HepG2 (cell line): ENCODE measurements around the gene NOL4L. TPM values are rescaled to one million over a fixed set of nuclear protein-coding genes. Genes with fewer than 3 reads are reported as not detected.

Experiments used
- AHDC1 ChIP-seq: sonication (generic); formaldehyde crosslinking; IDR thresholded peaks from 2 replicates; pipeline ENCODE4 v1.5.1; 2020; ENCODE audit warnings: mild to moderate bottlenecking, missing genetic modification reagents, borderline replicate concordance
- AKAP8 ChIP-seq: sonication (generic); formaldehyde crosslinking; IDR thresholded peaks from 2 replicates; pipeline ENCODE4 v1.5.1; 2020; ENCODE audit warnings: mild to moderate bottlenecking, missing genetic modification reagents
- BHLHE40 ChIP-seq: IDR thresholded peaks from 2 replicates; pipeline ENCODE4 v1.6.1; 2011; ENCODE audit warnings: low read length, improper control_type of control experiment
- ELF1 ChIP-seq: sonication (generic); formaldehyde crosslinking; IDR thresholded peaks from 2 replicates; pipeline ENCODE4 v1.4.0; 2020; ENCODE audit warnings: missing genetic modification reagents
- ELF4 ChIP-seq: sonication (generic); formaldehyde crosslinking; IDR thresholded peaks from 2 replicates; pipeline ENCODE4 v1.5.0; 2020; ENCODE audit warnings: missing genetic modification reagents, mild to moderate bottlenecking, moderate library complexity, borderline replicate concordance
- GABPA ChIP-seq, 2 experiments: IDR thresholded peaks; 2 replicates each; pipeline ENCODE4 v1.6.1; 2011 to 2016; ENCODE audit warnings: low read depth in 2 of 2, low read length in 1 of 2, missing biosample characterization in 1 of 2, missing genetic modification characterization in 1 of 2
- GPBP1L1 ChIP-seq: sonication (generic); formaldehyde crosslinking; IDR thresholded peaks from 2 replicates; pipeline ENCODE4 v1.5.0; 2020; ENCODE audit warnings: mild to moderate bottlenecking, missing genetic modification reagents
- NCOA5 ChIP-seq: sonication (generic); formaldehyde crosslinking; IDR thresholded peaks from 2 replicates; pipeline ENCODE4 v1.4.0; 2020; ENCODE audit warnings: missing genetic modification reagents
- NPAS2 ChIP-seq: sonication (generic); formaldehyde crosslinking; IDR thresholded peaks from 2 replicates; pipeline ENCODE4 v1.8.0; 2022; ENCODE audit warnings: mild to moderate bottlenecking, missing genetic modification reagents, borderline replicate concordance
- TIGD3 ChIP-seq: sonication (generic); formaldehyde crosslinking; IDR thresholded peaks from 2 replicates; pipeline ENCODE4 v1.5.1; 2020; ENCODE audit warnings: mild to moderate bottlenecking, missing genetic modification reagents, borderline replicate concordance
- ZNF256 ChIP-seq: sonication (generic); formaldehyde crosslinking; conservative IDR thresholded peaks from 2 replicates; pipeline ENCODE4 v1.4.0; 2020; ENCODE audit warnings: missing genetic modification reagents
- ZNF512B ChIP-seq: sonication (generic); formaldehyde crosslinking; IDR thresholded peaks from 2 replicates; pipeline ENCODE4 v1.5.1; 2020; ENCODE audit warnings: missing genetic modification reagents, mild to moderate bottlenecking, borderline replicate concordance
- ZNF790 ChIP-seq: sonication (generic); formaldehyde crosslinking; IDR thresholded peaks from 2 replicates; pipeline ENCODE4 v1.8.0; 2022; ENCODE audit warnings: missing genetic modification reagents, mild to moderate bottlenecking, borderline replicate concordance
- ZUFSP ChIP-seq: sonication (generic); formaldehyde crosslinking; IDR thresholded peaks from 2 replicates; pipeline ENCODE4 v1.9.0; 2021; ENCODE audit warnings: missing genetic modification reagents, mild to moderate bottlenecking, borderline replicate concordance
- polyA plus RNA-seq, 8 experiments: library from polyadenylated mRNA; depleted of rRNA in 3 of 8; stranded (reverse) in 7 of 8; unstranded in 1 of 8; fragments of >200 nt; fragmentation: Illumina TruSeq in 4 of 8; extraction: Trizol in 4 of 8; gene quantifications; 2 replicates each; pipeline versions ENCODE4 v1.2.1 to v1.2.3, GENCODE V29; 2011 to 2016; ENCODE audit warnings: low read depth in 4 of 8, missing spikeins in 1 of 8, mixed read lengths in 1 of 8; ENCODE audit not compliant: insufficient read depth in 1 of 8
- total RNA-seq, 5 experiments: library from RNA; depleted of rRNA; stranded (reverse); fragments of >200 nt; fragmentation: Illumina TruSeq; extraction: Trizol; gene quantifications; 2 replicates each; pipeline ENCODE4 v1.2.3, GENCODE V29; 2016; ENCODE audit warnings: low read depth in 1 of 5

NOL4L gene
- total and polyA plus RNA-seq, 2 of the 13 experiments (the other 11 are each of a cell fraction or from before 2014, with no cell fraction given): 16.6 to 35.4 TPM

- TF ChIP-seq ZUFSP (CRISPR knock-in tag) (no peak), GABPA (IDR thresholded peaks at IDR 0.05; ENCODE audit: low read depth, low read length) (no peak), GABPA (CRISPR knock-in tag; IDR thresholded peaks at IDR 0.05; ENCODE audit: low read depth) (peak; percentile 56; the same call in 1 of the 2 replicates), ELF4 (no peak), AKAP8 (no peak), BHLHE40 (peak; percentile 99), TIGD3 (CRISPR knock-in tag) (peak; percentile 92; the same call in 1 of the 2 replicates), AHDC1 (CRISPR knock-in tag) (no peak), NPAS2 (CRISPR knock-in tag) (no peak), ELF1 (peak; percentile 64), ZNF256 (CRISPR knock-in tag) (no peak), ZNF790 (CRISPR knock-in tag) (no peak), ZNF512B (CRISPR knock-in tag) (peak; percentile 58; the same call in 1 of the 2 replicates), NCOA5 (CRISPR knock-in tag) (no peak), GPBP1L1 (CRISPR knock-in tag) (no peak)
These were observed 45.1 kb downstream of the NOL4L start (continued) for GRCh38 chr20:32539817-32540675.
